Stimulated activated CD4-positive, alpha-beta T cell treated with anti-CD3 and anti-CD28 coated beads, Interleukin-1b, Interleukin-23, amount 100 ng/mL, for 4 hours (primary cell): ENCODE results near the gene G3BP2.
A peak's percentile ranks its signal among the peaks of the same experiment; 100 is the strongest.

Experiments
- DNase-seq, 2 donors: peaks; one replicate each; pipeline ENCODE4 v3.0.0-alpha.2; 2020; ENCODE audit warnings: low read depth in 2 of 2

The G3BP2 gene

DNA sequence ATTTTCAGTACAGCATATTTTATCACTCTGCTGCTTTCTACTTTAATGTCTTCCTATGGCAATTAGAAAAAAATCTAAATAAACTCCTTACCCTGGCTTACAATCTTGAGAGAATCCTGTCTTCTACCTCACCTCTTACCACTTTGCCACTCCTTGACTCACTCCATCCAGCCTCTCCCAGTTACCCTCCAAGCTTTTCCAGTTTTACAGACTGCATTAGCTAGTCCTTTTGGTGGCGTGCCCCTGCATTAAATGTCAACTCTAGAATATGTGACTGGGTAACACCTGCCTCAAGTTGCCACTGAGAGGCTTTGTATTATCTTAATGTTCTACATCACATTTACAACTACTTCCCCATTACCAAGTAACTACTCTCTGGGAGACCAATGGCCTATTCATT lies 35.4 kb downstream of the G3BP2 start:
- no peak for DNase-seq

DNA sequence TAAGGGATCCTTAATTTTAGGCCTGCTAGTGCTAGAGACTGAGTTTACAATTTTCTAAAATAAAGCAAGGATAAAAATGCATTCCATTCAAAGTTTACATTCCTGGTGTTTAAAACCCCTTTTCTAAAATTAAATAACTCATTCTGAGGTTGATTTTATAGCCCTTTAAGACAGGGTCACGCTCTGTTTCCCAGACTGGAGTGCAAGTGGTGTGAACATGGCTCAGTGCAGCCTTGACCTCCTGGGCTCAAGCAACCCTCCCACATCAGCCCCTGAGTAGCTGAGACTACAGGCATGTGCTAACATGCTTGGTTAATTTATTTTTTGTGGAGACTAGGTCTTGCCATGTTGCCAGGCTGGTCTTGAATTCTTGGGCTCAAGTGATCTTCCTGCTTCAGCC lies 36.0 kb downstream of the G3BP2 start:
- DNase-seq, result no peak

DNA sequence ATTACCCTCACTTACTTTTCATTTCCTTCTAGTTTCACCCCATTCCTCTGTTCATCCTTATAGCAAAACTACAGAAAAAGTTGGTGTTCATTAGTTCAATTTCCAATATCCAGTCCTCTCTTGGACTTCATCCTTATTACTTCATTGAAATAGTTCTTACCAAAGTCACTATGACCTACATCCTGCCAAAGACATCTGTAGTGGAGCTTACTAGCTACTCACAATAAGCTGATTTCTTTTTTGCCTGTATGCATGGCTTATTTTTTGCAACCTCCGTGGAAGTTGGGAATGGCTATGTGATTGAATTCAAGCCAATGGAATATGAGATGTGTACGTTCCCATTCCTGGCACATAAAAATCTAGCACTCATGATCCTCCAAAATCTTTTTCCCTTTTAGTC lies 38.3 kb downstream of the G3BP2 start:
- no peak for DNase-seq

DNA sequence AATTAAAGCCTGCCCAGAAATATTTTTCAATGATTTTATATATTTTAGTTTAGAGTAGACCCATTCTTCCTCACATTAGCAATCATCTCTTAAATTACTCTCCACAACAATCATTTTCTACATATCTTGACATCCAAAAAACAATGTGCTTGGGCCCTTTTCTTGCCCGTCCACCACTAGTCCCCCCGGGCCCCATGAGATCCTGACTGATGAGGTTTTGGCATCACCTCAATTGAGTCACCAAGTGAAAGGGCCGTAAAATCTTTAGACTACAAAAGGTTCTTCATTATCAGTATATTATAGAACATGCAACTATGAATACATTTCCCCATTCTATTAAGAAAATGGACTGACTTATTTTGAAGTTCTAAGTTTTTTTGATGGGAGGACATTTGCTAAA lies 38.9 kb downstream of the G3BP2 start:
- no peak for DNase-seq

DNA sequence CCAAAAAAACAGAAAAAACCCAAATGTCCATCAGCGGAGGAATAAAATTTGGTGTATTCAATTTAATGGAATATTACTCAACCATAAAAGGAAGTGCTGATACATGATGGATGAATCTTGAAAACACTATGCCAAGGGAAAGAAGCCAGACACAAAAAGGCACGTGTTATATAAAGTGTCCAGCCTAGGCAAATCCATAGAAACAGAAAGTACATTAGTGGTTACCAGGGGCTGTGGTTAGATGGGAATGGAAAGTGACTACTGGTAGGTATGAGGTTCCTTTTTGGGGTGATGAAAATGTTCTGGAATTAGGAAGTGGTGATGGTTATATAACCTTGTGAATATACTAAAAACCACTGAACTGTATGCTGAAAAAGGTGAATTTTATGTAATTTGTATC lies 39.4 kb downstream of the G3BP2 start:
- DNase-seq, result no peak

DNA sequence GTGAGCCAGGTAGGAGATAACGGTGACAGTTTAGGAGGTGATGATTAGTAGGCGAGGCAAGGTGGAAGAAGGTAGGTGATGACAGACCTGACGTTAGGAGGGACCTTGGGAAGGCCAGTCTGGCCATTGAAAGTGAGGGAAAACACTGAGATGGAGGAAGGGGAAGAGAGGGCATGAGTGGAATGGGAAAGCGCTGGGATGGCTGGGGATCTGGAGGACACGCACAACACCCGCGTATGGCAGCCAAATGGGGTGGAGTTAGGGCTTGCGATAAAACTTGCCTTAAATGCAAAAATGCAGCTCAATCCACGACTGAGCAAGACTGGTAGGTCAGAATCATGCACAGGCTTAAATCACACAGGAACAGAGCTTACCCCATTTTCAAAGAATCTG lies 42.3 kb downstream of the G3BP2 start:
- no peak for DNase-seq

DNA sequence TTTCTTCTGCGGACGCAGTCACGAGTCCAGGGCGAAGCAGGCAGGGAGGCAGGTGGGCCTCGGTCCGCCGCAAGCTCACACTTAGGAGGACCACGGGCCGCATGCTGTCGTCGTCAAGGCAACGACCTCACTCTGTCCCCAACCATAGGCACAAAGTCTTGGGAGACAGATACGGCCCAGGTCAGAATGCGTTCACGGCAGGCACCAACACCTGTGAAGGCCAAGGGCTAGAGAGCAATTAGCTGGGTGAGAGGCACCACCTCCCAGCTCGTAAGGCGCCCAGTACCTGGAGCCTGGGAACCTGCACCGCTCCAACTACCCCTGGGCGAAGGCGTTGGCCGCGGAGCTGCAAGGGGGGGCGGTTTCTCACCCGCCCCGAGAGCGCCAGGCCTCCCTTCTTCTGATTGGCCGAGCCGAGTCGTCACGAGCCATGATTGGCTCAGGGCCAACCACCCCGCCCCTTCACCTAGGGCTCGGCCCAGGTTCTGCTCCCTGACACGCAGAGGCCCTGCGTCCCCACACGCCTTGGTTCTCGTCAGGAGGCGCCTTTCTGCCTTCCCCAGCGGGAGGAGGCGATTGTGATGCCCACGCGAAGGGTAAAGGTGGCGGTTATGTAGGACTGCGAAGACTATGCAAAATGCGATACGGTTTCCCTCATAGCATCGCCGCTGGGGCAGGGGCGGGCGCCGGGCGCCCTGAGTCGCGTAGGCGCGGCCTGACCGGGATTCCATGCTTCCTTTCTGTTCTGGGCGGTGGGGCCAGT lies 42.9 kb downstream of the G3BP2 start, which contains the start of gene CDKL2:
Gene CDKL2, minus strand, starts transcription at position 355 of the 763 bp plus-strand sequence. CDS start 4,540 bp downstream, outside the sequence.
- DNase-seq, result peak; percentile 87 to 89

DNA sequence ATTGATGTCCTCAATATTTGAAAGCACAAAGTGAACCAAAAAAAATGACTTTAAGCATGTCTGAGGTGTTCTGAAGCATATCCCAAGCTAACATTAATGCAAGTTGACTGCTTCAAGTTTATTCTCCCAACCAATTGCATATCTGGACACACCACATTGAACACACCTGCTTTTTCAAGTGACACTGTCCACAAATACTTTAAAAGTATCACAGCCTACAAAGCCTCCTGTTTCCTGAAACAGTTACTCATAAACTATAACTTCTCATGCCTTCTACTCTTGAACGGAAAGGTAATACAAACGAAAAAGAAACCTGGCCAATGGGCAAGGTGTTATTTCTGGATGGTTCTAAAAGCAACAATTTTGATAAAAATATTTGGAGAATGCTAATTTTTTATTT lies 44.0 kb downstream of the G3BP2 start:
- DNase-seq, result no peak

DNA sequence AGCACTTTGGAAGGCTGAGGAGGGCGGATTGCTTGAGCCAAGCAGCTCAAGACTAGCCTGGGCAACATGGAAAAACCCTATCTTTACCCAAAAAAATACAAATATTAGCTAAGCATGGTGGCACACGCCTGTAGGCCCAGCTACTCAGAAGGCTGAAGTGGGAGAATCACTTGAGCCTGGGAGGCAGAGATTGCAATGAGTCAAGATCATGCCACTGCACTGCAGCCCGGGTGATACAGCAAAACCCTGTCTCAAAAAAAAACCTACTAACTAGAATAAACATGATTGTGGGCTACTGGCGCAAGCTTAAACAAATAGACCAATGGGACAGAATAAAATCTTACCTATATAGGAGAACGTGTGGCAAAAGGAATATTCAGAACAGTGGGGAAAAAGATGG lies 50.2 kb downstream of the G3BP2 start:
- no peak for DNase-seq

DNA sequence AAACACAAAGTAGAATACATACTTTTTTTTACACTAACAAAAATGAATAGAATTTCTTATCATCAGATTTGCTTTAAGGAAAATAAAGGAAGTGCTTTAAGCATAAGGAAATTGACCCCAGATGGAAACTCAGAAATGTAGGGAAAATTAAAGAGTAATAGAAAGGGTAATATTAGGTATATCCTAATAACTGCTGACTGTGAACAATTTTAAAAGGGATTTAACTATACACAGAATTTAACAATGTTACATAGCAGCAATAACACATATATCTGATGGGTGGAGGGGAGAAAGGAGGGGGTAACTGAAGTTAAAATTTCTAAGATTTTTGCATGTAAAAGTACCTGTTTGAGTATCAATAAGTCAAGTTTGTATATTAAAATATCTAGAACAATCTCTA lies 51.5 kb downstream of the G3BP2 start:
- no peak for DNase-seq

DNA sequence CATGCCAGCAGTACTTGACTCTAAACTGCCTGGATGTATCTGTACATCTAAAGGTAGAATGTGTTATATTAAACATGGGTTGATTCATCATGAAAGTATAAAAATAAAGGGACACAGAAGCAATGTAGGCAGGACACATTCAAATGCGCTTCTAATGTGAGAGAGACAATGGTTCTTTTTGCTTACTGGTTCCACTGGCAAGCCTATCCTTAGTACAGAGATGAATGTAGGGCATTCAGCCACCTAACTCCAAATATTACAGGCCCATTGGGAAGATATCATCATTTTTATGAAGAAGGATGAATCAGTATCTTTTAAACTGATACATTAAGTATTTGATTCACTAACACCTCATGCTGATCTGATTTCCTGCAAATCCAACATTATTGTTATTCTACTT lies 60.9 kb downstream of the G3BP2 start:
- DNase-seq, result no peak

DNA sequence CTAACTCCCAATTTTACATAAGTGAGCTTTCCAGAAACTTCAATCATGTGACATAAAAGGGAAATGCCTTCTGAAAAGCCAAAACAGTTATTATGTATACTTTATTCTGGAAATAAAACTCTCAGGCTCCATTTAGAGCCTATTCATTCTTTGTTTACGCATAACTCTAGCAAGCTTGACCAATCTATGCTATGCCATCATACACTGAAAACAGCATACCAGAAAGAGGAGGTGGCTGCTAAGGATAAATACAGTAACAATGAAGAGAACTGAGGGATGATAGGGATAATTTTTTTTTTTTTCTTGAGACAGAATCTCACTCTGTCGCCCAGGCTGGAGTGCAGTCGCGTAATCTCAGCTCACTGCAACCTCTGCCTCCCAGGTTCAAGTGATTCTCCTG lies 67.3 kb downstream of the G3BP2 start:
- DNase-seq, result no peak

DNA sequence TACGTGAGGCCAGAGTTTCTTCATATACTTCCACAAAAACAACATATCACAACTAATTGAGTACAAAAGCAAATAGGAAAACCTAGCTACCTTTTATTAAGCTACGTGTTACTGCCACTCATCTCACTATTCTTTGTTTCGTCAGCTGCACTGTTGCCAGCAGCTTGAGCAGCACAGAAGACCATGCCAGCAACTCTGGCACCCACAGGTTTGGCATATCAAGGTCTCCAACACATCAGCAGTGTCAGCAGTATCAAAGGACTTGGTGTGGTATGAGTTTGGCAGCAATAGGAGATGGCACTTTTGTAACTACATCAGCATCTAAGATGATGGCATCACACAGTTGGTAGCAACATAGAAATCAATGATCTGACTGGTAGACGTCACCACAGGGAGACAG lies 73.6 kb downstream of the G3BP2 start:
- no peak for DNase-seq

DNA sequence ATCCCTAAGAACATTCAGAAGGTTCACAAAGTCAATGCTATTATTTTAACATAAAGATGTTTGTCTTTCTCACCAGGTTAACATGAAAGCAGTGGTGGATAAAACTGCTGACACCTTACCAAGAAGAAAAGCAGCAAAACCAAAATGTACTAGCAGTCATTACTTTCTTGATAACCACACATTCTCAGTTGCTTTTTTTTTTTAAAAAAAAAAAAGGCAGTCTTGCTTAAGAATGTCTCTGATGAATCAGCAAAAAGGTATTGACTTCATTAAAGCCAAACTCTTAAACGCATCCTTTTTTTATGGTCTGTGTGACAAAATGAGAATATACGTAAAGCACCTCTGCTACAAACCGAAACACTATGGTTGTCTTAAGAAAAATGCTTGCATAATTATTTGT lies 74.8 kb downstream of the G3BP2 start:
- no peak for DNase-seq

DNA sequence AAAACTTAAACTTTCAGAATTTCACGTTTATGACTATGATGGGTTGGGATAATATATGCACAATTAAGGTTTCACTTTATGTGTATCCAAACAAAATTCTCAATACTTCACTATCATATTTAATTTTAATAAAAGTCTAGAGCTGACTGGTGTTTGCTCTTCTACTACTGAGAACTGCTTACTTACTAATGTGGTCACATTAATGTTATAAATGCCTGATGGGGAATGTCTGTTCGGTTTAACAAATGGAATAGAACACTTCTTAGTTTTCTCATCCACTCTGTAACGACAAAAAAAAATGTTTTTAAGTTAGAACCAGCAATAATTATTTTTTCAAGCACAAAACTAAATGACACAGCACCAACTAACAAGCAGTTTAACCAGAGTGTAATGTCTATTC lies 77.2 kb downstream of the G3BP2 start:
- no peak for DNase-seq

DNA sequence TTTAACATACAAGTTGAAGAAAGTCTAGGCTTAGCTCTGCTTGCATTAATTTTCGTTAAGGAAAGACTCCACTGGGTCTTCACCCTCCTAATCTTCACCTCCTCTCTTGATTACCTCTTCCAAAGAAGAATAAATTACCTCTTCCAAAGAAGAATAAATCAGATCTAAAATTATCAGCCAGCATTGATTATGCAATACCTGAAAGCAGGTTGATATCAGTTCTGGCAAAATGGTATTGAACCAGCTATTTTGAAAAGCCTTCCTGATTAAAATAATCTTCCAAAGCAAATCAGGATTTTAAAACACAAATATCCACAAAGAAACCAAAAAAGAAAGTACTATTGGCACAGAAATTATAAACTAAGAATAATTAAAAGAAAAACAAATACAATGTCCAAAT lies 79.8 kb downstream of the G3BP2 start:
- DNase-seq, result no peak
